Measurements from ENCODE around the gene STYXL1.

Gene STYXL1

GRCh38 chr7:75963381-75963995, 84.3 kb downstream of the STYXL1 start:
- TF ChIP-seq FOXM1 (IDR thresholded peaks at IDR 0.05; ENCODE audit: borderline replicate concordance, low read depth) (no peak), REST (IDR thresholded peaks at IDR 0.05; ENCODE audit: low read depth) (no peak), ZBTB7A (IDR thresholded peaks at IDR 0.05; ENCODE audit: low read depth) (no peak), EP300 (IDR thresholded peaks at IDR 0.05; ENCODE audit: borderline replicate concordance) (no peak)

DNA sequence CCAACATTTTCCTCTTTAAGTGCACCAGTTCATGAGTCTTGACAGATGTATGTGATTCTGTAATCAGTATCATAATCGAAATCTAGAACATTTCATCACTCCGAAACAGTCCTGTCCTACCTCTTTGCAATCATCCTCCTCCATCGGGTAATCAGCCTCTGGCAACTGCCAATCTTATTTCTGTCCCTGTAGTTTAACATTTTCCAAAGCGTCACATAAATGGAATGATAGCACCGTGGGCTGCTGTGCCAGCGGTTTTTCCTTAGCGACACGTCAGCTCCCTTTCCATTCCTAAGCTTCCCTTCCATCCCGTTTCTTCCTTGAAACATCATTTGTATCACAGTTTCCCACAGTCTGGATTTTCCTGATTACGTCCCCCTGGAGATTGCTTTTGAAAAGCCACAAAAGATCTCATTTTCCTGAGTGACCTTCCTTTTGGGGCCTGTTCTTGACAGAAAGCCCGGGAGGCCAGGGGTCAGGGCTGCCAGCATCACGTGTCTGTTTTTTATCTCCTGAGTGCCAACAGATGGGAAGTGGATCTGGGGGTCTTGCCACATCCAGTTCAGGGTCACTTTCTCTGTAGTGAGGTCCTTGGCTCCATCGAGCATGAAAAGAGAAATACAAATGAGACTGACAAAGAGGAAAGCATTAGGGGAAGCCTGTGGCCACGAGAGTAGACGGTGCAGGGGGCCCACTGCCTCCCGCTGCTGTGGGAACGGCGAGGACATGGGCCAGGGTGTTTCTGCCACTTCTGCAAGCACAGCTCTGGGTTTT, 85.0 kb downstream of the STYXL1 start:
- TF ChIP-seq TCF12 (IDR thresholded peaks at IDR 0.05; ENCODE audit: low read depth) (no peak), REST (IDR thresholded peaks at IDR 0.05; ENCODE audit: low read depth) (no peak), ZBTB7A (IDR thresholded peaks at IDR 0.05; ENCODE audit: low read depth) (no peak), CREB1 (IDR thresholded peaks at IDR 0.05; ENCODE audit: low read depth) (no peak), NFIC (IDR thresholded peaks at IDR 0.05) (no peak)
- TF ChIP-seq, protein P1, sequence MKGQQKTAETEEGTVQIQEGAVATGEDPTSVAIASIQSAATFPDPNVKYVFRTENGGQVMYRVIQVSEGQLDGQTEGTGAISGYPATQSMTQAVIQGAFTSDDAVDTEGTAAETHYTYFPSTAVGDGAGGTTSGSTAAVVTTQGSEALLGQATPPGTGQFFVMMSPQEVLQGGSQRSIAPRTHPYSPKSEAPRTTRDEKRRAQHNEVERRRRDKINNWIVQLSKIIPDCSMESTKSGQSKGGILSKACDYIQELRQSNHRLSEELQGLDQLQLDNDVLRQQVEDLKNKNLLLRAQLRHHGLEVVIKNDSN (IDR thresholded peaks at IDR 0.05): no peak

DNA sequence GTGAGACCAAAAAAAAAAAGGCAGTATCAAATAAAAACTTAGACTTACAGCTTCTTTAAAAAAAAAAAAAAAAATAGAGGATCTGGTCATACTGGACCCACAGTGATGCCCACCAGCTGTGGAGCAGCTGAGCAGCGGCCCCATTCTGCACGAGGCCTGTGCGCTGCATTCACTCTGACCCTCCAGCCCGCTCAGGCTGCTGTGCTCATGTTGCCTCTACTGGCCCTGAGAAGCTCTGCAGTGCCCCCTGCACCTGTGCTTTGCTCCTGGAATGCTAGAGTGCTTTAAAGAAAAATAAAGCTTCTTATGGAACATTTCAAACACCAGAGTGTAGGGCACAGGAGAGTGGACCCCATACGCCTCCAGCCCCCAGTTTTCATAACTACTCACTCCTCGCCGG, 86.6 kb downstream of the STYXL1 start:
- 0 out of 2 replicates have a peak, but pooled peaks have one; percentile 3 for TF ChIP-seq TEAD4 (IDR thresholded peaks at IDR 0.05)
- TF ChIP-seq RAD21 (IDR thresholded peaks at IDR 0.05; ENCODE audit: low read depth): peak; percentile 43; the same call in 1 of the 2 replicates
- TF ChIP-seq, protein P1 (IDR thresholded peaks at IDR 0.05): no peak
- no peak for TF ChIP-seq ZBTB7A (IDR thresholded peaks at IDR 0.05; ENCODE audit: low read depth)
- TF ChIP-seq CREB1 (IDR thresholded peaks at IDR 0.05; ENCODE audit: low read depth): no peak

GRCh38 chr7:75960372-75960771, 87.4 kb downstream of the STYXL1 start:
- TF ChIP-seq REST (IDR thresholded peaks at IDR 0.05; ENCODE audit: low read depth) (no peak), FOXM1 (IDR thresholded peaks at IDR 0.05; ENCODE audit: borderline replicate concordance, low read depth) (no peak), NFIC (IDR thresholded peaks at IDR 0.05) (no peak), CREB1 (IDR thresholded peaks at IDR 0.05; ENCODE audit: low read depth) (no peak), TAF1 (IDR thresholded peaks at IDR 0.05; ENCODE audit: low read depth) (no peak), EP300 (IDR thresholded peaks at IDR 0.05; ENCODE audit: borderline replicate concordance) (no peak), MAX (IDR thresholded peaks at IDR 0.05) (no peak), RAD21 (IDR thresholded peaks at IDR 0.05; ENCODE audit: low read depth) (no peak), ZBTB7A (IDR thresholded peaks at IDR 0.05; ENCODE audit: low read depth) (no peak), TCF12 (IDR thresholded peaks at IDR 0.05; ENCODE audit: low read depth) (no peak), YY1 (IDR thresholded peaks at IDR 0.05; ENCODE audit: low read depth) (no peak), TEAD4 (IDR thresholded peaks at IDR 0.05) (no peak), CEBPB (IDR thresholded peaks at IDR 0.05) (no peak), EGR1 (IDR thresholded peaks at IDR 0.05) (no peak)
- TF ChIP-seq, protein P1 (IDR thresholded peaks at IDR 0.05): no peak
